HG03571 (cell line): ENCODE results near the gene CHTOP.
"Not testable (repeated sequence)": the region's sequence is repeated elsewhere in the genome, so short reads cannot be mapped to it uniquely, and the experiment has no call there.

ENCODE experiments used
- ATAC-seq: cut with Tn5 transposase; IDR thresholded peaks from one replicate; pipeline ENCODE4 v1.9.1; 2021; ENCODE audit not compliant: unreplicated experiment

The CHTOP gene, protein sequence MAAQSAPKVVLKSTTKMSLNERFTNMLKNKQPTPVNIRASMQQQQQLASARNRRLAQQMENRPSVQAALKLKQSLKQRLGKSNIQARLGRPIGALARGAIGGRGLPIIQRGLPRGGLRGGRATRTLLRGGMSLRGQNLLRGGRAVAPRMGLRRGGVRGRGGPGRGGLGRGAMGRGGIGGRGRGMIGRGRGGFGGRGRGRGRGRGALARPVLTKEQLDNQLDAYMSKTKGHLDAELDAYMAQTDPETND

DNA sequence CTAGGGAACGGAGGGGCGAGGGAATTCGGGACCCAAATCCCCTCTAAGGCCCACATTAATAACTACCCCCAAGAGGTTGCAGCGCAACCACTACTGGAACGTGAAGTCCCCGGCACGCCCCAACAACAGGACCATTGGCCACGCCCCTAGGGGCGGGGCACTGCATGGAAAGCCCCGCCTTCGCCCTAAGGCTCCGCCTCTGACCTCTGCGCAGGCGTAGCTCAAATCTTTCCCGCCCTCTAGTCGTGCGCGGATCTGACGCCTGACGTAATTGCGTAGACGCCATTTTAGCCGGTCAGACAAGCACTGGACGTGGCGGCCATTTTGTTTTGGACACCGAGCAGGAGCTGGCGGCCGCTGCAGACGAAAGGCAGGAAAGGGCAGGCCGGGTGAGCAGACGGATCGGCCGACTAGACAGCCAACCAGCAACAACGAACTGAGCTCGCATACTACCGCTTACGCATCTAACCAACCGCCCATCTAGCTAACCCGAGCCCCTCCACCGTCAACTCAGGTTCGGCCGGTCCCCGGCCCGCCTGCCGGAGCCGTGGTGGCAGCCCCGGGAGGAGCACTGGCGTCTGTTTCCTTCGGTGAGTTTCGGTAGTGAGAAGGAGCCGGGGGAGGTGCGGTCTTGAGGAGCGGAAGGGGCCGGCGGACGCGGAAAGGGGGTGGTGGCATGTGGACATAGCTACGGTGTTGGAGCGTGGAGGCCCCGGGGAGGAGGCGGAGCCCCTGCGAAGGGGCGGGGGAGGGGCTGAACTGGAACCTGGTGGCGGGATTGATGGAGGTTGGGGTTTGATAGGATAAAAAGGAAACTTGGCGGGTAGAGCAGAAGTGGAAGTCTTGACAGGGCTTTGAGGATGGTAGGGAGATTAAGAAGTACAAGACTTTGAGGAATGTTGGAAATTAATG is at the start of gene CHTOP:
Gene CHTOP, plus strand, starts transcription at position 313 of the 912 bp plus-strand sequence. CDS start 2,523 bp downstream, outside the sequence.
- peak; percentile 81 for ATAC-seq

DNA sequence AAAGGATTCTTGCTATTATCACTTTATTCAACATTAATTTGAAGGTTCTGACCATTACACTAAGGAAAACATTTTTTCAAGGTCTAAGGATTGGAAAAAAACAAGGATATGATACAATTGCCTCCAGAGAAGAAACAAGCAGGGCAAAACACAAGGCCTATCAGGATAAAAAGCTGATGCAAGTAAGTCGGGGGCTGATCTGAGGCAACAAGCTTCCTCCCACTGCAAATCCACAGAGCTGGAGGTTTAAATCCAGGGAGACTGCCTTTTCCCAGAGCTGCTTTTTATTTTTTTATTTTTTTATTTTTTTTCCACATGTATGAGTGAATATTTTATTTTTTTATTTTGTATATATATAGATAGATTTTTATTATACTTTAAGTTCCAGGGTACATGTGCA is 48.9 kb upstream of the CHTOP start:
- ATAC-seq, result no peak

DNA sequence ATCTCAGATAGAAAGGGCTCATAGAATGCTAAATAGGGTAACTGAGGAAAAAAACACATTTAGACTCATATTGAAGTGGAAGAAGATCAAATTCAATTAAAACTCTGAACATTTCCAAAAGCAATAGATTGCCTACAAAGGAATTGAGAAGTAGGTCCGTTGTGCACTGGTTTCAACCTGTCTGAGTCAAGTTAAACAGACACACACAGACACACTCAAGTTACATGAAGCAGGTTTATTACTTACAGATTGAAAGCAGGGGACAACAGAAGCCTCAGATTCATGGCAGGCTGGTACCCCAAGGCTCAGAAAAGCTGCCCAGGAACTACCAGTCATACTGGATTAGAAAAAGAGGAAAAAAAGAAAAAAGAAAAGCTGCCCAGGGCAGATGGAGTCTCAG is 47.5 kb upstream of the CHTOP start:
- ATAC-seq, result no peak

DNA sequence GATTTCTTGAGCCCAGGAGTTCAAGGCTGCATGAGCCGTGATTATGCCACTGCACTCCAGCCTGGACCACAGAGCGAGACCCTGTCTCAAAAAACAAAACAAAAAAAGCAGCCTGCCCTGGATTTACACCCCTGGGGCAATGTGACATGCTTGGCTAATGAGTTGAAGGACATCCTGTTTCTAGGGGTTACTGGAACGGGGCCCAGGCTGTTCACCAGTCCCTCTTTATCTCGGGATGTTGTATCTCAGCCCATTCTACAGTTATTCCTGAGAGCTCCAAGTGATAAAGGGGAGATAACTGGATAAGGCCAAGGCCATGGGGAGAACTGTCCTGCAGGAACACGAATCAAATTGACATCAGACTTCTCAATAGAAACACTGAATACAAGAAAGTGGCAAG is 46.6 kb upstream of the CHTOP start:
- ATAC-seq, result no peak

DNA sequence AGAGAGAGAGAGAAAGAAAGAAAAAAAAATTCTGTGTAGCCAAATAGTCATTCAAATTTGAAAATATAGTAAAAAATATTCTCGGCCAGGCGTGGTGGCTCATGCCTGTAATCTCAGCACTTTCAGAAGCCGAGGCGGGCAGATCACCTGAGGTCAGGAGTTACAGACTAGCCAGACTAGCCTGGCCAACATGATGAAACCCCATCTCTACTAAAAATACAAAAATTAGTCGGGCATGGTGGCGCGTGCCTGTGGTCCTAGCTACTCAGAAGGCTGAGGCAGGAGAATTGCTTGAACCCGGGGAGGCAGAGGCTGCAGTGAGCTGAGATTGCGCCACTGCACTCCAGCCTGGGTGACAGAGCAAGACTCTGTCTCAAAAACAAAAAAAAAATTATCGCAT is 45.8 kb upstream of the CHTOP start:
- ATAC-seq, result not testable (repeated sequence)

DNA sequence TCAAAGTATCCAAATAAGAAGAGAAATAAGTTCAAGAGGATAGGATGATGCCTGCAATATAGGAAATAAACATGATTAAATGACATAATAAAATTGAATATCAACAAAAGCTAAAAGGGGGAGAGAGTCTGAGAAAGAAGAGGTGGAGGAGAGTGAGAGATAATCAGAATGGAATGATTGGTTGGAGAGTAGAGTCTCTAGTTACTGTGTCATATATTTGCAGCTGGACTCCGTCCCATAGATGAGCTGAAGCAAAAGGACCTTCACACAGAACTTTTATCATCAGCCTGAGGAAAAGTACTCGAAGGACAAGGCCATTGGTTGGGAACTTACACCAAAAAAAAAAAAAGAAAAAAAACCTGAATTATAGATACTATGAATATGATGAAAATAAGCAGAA is 45.4 kb upstream of the CHTOP start:
- ATAC-seq, result no peak

DNA sequence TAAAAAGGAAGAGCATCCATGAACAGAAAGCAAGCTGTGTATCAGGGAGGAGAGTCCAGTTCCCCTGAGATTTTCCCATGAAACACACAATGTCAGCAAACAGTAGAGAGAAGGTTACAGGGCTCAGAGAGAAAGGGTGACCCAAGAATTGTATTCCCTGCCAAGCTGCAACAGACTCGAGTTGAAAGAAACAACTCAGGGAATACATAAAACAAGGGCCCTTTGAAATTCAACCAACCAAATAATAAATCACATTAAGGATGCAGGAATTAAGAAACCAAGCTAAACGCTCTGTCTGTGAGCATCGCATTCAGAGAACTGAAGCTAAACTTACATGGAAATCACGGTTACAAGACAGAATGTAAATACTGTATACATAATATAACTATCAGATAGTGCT is 41.1 kb upstream of the CHTOP start:
- ATAC-seq, result no peak

DNA sequence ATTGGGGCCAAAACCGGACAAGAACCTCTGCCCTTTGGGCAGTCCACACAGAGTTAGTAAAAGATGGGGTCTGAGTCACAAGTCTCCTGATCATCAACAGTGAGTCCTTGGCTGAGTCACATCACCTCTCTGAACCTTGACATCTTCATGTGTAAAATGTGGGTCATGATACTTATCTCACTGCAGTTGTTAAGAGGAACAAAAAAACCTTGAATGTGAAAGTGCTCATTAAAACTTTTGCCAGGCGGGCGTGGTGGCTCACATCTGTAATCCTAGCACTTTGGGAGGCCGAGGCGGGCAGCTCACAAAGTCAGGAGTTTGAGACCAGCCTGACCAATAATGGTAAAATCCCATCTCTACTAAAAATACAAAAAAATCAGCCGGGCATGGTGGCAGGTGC is 36.7 kb upstream of the CHTOP start:
- no peak for ATAC-seq

DNA sequence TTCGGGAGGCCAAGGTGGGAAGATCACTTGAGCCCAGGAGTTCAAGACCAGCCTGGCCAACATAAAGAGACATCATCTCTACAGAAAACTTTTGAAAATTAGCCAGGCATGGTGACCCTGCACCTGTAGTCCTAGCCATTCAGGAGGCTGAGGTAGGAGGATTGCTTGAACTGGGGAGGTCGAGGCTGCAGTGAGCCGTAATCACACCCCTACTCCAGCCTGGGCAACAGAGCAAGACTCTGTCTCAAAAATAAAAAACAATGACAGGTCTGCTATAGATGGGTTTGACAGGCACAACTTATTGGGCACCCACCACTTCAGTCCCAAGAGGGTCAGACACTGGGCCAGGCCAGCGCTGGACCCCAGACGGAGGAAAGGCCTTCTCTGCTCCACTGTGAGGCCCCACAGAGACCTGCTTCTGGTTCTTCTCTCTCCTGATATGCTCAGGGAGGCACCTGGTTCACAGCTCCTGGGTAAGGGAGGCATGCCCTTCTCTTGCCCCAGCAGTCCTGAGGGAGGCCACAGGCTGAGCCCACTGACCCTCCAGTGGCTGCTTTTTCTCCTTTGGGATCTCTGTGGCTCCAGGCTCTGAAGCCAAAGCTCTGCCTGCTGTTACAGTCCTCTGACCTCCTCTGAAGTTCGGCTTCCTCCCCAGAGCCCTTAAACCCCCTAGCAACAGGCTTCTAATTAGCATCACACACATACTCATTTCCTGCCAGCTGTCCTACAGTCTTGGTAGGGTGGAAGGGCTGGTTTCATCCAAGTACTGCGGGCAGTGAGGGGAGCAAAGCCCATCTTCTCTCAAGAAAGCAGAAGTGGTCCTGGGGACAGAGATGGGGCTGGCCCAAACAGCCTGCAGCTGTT is 35.3 kb upstream of the CHTOP start:
- peak; percentile 93 for ATAC-seq

DNA sequence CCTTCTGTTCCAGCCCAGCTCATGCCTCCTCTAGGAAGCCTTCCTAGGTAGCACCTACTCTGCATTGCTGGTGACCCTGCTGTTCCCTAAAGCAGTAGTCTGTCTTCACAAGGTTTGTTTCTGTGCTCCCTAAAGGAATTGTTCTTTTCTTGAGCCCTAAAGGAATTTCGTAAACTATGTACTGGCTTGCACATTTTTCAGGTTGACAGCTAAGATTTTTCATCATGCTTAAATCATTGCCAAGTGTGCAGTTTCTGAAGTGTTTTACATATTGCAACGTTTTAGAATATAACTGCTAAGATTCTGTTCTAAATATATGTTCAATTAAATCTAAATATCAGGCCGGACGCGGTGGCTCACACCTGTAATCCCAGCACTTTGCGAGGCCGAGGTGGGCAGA is 34.0 kb upstream of the CHTOP start:
- no peak for ATAC-seq

DNA sequence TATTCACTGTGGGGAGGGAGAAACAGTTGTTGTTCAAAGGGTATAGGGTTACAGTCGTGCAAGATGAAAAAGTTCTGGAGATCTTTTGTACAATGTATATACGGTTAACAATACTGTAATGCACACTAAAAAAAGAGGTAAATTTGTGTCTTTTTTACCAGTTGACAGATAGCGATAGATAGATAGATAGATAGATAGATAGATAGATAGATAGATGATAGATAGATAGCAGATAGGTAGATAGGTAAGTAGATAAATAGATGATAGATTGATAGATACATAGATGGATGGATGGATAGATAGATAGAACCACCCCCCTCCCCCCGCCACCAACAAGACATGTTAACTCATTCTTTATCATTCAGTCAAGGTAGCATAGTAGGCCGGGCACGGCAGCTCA is 31.1 kb upstream of the CHTOP start:
- ATAC-seq, result no peak

DNA sequence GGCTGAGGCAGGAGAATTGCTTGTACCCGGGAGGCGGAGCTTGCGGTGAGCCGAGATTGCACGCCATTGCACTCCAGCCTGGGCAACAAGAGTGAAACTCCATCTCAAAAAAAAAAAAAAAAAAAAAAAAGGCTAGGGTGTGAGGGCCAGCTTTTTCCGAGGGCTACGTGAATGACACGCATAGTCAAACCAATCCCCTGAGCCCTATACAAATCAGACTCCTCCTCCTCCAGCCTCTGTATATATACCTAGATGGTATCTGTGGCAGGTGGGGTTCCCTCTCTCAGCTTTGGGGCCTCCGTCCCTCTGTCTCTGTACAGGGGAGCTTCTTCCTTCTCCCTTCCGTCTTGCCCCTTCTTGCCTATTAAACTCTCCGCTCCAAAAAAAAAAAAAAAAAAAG is 27.7 kb upstream of the CHTOP start:
- ATAC-seq, result no peak

DNA sequence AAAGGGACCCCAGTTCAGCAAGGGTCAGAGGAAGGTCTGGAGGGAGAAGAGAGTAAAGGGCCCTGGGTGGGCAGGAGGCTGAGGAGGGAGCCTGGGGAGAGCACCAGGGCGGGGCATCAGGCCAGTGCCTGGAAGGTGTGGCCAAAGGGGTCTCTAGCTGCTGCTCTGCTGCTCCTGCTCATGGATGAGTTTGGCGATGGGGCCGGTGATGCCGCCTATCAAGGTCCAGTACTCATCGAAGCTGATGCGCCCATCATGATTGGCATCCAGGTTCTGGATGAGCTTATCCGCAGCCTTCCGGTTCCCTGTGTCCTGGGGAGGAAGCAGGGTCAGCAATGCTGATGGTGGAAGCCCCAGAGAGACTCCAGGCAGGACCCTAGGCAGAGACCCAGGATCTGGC is 26.5 kb upstream of the CHTOP start:
- no peak for ATAC-seq

DNA sequence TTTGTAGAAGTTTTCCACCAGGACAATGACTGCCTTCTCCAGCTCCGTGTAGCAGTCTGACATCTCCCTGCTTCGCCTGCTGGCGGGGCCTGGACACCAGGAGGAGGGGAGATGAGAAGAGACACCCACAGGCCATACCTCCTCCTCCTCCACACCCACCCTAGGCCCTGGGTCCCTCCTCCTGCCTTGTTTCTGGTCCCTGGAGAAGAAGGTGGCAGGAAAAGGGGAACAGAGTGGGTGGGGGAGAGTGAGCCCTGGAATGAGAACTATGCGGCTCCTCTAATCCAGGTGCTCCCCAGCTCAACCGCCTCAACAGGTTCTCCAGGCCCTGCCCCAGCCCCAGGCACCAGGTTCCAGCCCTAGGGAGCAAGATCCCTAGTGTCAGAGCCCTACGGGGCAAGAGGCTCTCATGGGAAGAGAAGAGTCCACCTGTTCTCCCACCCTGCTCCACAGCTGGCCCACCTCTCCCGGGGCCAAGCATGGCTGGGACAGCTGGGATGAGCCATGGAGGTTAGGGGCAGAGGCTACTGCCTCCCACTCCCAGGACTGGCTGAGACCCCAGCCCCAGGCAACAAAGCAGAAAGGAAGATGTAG is 25.7 kb upstream of the CHTOP start:
- ATAC-seq, result no peak

DNA sequence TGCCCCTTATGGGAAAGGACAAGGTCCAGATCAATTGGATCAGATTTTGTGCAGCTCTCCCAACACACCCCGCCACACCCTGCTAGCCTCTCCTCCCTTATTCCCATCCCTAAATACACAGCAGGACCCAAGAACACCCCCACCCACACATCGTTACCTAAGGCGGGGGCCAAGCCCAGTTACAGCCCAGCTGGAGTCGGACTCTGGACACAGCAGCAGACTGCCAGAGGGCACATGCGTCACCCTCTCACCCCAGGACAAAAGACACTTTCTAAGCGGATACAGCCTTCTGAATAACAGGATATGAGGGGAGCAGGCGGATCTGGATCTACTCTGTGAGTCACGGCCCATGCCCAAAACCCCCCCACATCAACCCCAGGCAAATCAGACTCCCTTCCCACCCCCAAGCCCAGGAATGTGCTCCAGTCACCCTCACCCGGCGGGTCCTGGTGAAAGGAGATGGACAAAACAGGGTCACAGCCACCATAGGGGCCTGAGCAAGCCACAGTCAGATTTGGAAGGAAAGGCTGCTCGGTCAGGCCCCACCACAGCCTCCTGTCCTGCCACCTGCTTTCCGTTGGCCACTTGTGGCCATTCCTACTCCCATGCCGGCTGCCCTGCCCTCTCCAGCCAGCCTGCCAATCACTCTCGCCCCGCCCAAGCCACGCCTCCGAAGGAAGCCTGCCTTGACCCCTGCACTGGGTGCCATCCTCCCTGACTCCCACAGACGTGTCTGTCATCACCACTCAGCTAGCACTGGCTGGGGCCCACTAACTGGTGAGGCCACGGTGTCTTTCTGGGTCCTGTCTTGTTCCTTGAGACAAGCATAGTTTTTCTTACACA is 24.9 kb upstream of the CHTOP start:
- no peak for ATAC-seq

DNA sequence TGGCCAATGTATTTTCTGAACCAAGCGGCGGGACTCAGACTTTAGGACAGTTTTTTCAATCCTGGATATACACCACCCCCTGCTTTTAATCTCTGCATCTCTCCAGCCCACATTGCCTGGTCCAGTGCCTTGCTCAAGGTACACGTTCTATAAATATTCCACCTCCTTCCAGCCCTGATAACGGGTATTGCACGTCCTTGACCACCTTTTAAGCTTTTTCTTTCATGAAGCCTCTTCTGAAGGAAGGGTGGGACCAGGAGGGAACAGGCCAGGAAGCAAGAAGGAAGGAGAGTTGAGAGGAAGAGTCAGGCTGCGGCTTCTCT is 24.3 kb upstream of the CHTOP start:
- ATAC-seq, result no peak

DNA sequence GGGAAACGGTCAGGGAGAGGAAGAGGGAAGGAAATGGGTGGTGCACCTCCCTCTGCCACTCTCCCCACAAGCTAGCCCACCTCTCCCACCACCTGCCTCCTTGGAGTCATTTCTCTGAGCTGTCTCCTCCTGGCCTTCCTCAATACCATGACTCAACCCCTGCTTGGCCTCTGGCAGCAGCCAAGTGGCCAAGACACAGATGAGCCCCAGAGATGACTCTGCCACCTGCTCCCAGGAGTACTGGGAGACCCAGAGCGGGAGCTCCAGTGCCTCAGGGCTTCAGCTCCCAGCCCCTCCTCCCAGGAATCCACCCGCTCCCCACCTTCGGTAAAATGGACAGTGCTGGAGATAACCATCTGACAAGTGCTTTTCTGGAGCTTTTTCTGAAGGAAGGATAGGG is 23.5 kb upstream of the CHTOP start:
- ATAC-seq, result no peak

DNA sequence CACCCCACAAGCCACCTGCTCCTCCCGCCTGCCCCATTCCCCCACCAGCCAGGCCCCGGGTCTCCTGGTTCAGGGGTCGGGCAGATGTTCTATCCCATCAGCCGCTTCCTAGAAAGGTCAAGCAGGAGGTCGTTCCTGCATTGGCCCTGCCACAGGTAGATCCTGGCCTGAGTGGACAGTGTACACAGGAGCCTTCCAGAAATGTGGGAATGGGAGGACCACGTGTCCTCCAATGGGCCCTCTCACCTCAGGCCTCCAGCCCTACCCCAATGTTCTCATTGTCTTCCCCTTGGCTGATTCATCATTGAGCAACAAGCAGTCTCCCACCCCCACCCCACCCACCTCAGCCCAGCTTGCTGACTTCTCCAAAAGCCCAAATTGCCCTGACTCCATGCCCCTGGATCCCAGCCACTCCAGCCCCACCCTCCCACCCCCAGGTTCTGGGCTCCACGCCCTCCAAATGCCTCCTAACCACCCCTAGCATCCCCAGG is 23.0 kb upstream of the CHTOP start:
- no peak for ATAC-seq

DNA sequence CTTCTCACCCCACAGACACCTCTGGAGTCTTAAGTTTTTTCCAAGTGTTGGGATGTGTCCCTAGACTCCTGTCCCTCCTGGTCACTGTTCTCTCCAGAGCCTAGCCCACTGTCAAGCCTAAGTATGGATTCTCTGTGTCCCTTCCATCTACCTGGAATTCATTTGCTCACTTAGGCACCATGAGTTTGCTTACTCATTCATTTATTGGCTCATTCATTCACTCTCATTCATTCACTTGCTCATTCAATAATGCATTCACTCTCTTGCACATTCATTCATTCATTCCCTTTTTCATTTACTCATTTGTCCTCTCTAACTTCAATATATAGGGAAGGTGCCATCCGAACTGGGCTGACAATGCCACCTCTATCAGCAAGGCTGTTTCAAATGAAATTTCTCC is 22.5 kb upstream of the CHTOP start:
- ATAC-seq, result no peak

DNA sequence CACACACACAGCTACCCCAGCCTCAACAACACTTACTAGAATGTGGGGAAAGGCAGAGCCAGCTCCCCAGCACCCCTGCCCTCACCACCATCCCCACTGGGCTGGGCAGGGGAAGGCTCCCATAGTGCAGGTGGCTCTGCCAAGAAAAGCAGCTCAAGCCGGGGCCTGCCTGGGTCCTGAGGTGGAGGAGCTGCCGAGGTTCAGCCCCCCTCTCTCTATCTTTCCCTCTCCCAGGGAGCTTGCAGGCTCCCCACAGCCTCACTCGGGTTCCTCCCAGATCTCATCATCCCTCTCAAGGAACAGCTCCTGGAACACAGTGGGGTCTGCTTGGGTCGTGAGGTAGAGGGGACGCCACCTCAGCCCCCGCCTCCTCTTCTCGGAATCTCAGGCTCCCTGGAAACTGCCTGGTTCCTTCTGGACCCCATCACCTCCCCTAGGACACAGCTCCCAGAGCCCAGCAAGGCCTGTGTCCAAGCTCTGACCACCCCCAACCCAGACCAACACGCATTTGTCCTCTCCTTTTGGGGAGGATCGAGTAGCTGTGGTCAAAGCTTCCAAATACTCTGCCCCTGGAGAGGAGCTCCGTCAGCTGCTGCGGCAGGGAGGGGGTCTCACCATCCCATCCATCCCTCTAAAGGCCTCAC is 21.6 kb upstream of the CHTOP start:
- no peak for ATAC-seq
